22Rv1 (cell line): Measurements from ENCODE around the gene HTRA3.

Source experiments
- CTCF ChIP-seq: fragments of 450-650 bp; IDR thresholded peaks from 2 replicates; pipeline ENCODE4 v1.5.1; 2017; ENCODE audit warnings: mild to moderate bottlenecking
- ZFX ChIP-seq: fragments of 450-650 bp; IDR thresholded peaks from 2 replicates; pipeline ENCODE4 v1.6.1; 2017; ENCODE audit warnings: antibody characterized with exemption, borderline replicate concordance

GRCh38 chr4:8307714-8308113, 38.2 kb downstream of the HTRA3 start:
- no peak for TF ChIP-seq CTCF
- TF ChIP-seq ZFX, result no peak
